B cell (primary cell): ENCODE data around the gene UHRF1. TPM values are rescaled to one million over a fixed set of nuclear protein-coding genes. Genes with fewer than 3 reads are reported as not detected.

Experiments
- ATAC-seq: fragments of 200-7000 bp; cut with Tn5 transposase; one replicate; pipeline ENCODE4 v1.10.0; 2021; ENCODE audit warnings: low read depth, mild to moderate bottlenecking, moderate number of reproducible peaks, moderate library complexity
- CTCF ChIA-PET: fragments of 350-600 bp; sonication (Branson Sonifier 250); formaldehyde crosslinking; loops from one replicate; lab custom pipeline; 2021; ENCODE audit warnings: antibody characterized with exemption, inconsistent platforms; lab: Charles Lee
- POLR2A ChIA-PET: fragments of 350-600 bp; sonication (Branson Sonifier 250); formaldehyde crosslinking; loops from one replicate; lab custom pipeline; 2021; ENCODE audit warnings: antibody characterized with exemption; lab: Charles Lee
- DNase-seq: peaks from one replicate; pipeline ENCODE4 v3.0.0; 2013
- H2AFZ ChIP-seq: 2 replicates; pipeline ENCODE4 v1.6.1; 2012; ENCODE audit warnings: mild to moderate bottlenecking, low read depth, low read length; ENCODE audit not compliant: insufficient read depth, poor library complexity, severe bottlenecking
- H3K27ac ChIP-seq, 2 donors: 1 replicate in 1 of 2; 2 replicates in 1 of 2; pipeline ENCODE4 v1.5.1; 2012 to 2013; ENCODE audit warnings: low read length in 2 of 2, mild to moderate bottlenecking in 2 of 2, moderate library complexity in 1 of 2
- H3K27me3 ChIP-seq, 4 experiments: fragments of 200-600 bp in 1 of 4; sonication (generic) in 1 of 4; replicated peaks in 1 of 4; 1 replicate in 2 of 4; 2 replicates in 2 of 4; pipeline versions ENCODE4 v1.6.1 to v1.7.0; 2013 to 2016; ENCODE audit warnings: low read length in 3 of 4, mild to moderate bottlenecking in 2 of 4, mixed read lengths in 1 of 4, moderate library complexity in 1 of 4; ENCODE audit not compliant: insufficient read depth in 4 of 4, control insufficient read depth in 3 of 4; ENCODE audit errors: control extremely low read depth in 1 of 4
- H3K36me3 ChIP-seq, 2 experiments: replicated peaks in 1 of 2; 1 replicate in 1 of 2; 2 replicates in 1 of 2; pipeline versions ENCODE4 v1.6.1 to v1.7.1; 2013; ENCODE audit warnings: low read length in 1 of 2; ENCODE audit not compliant: insufficient read depth in 2 of 2, control insufficient read depth in 1 of 2; ENCODE audit errors: control extremely low read depth in 1 of 2, extremely low read depth in 1 of 2
- H3K4me1 ChIP-seq, 2 donors: fragments of 200-600 bp in 1 of 2; sonication (generic) in 1 of 2; 1 replicate in 1 of 2; 2 replicates in 1 of 2; pipeline versions ENCODE4 v1.5.1 to v1.6.1; 2013 to 2017; ENCODE audit warnings: low read length in 2 of 2; ENCODE audit not compliant: control insufficient read depth in 2 of 2, insufficient read depth in 2 of 2
- H3K4me2 ChIP-seq: replicated peaks from 2 replicates; pipeline ENCODE3; 2012; ENCODE audit warnings: mild to moderate bottlenecking, low read depth, low read length; ENCODE audit not compliant: poor library complexity, severe bottlenecking
- H3K4me3 ChIP-seq, 5 experiments: fragments of 200-600 bp in 1 of 5; sonication (generic) in 1 of 5; 1 replicate in 3 of 5; 2 replicates in 2 of 5; pipeline versions ENCODE4 v1.5.1 to v1.7.0; 2011 to 2016; ENCODE audit warnings: low read length in 4 of 5, mild to moderate bottlenecking in 4 of 5, low read depth in 2 of 5, control low read depth in 1 of 5, moderate library complexity in 1 of 5; ENCODE audit not compliant: insufficient read depth in 1 of 5; ENCODE audit errors: control extremely low read depth in 1 of 5, extremely low read depth in 1 of 5
- H3K79me2 ChIP-seq: fragments of 200-600 bp; sonication (generic); one replicate; pipeline ENCODE4 v1.6.0; 2016; ENCODE audit warnings: low read length; ENCODE audit not compliant: control insufficient read depth, insufficient read depth
- H3K9ac ChIP-seq: fragments of 200-600 bp; sonication (generic); 2 replicates; pipeline ENCODE4 v1.6.1; 2017; ENCODE audit warnings: mild to moderate bottlenecking, low read length, moderate library complexity
- H3K9me3 ChIP-seq, 3 donors: one replicate each; pipeline versions ENCODE4 v1.6.1 to v1.7.1; 2013; ENCODE audit warnings: low read length in 2 of 3; ENCODE audit not compliant: control insufficient read depth in 2 of 3, insufficient read depth in 1 of 3; ENCODE audit errors: control extremely low read depth in 1 of 3
- H4K20me1 ChIP-seq: 2 replicates; pipeline ENCODE4 v1.6.0; 2012; ENCODE audit warnings: mild to moderate bottlenecking, low read length; ENCODE audit not compliant: insufficient read depth, control insufficient read depth, poor library complexity, severe bottlenecking
- H3K27ac Mint-ChIP-seq: one replicate; pipeline ENCODE4 v1.8.0; 2021; ENCODE audit warnings: mixed read lengths
- H3K27me3 Mint-ChIP-seq: one replicate; pipeline ENCODE4 v1.8.0; 2021; ENCODE audit warnings: mixed read lengths
- H3K4me1 Mint-ChIP-seq: one replicate; pipeline ENCODE4 v1.8.0; 2021; ENCODE audit warnings: mixed read lengths
- H3K4me3 Mint-ChIP-seq: one replicate; pipeline ENCODE4 v1.8.0; 2021; ENCODE audit warnings: mixed read lengths
- H3K9me3 Mint-ChIP-seq: one replicate; pipeline ENCODE4 v1.8.0; 2022; ENCODE audit warnings: mixed read lengths; ENCODE audit not compliant: insufficient read depth
- EZH2 ChIP-seq: IDR thresholded peaks from 2 replicates; pipeline ENCODE4 v1.6.1; 2012; ENCODE audit warnings: borderline replicate concordance, low read depth, mild to moderate bottlenecking, moderate library complexity, low read length; ENCODE audit not compliant: insufficient read depth, poor library complexity, severe bottlenecking
- WGBS: methylation state at CpG from one replicate; pipeline ENCODE4 v1.1.5; 2013; ENCODE audit warnings: missing lambda C conversion rate; ENCODE audit not compliant: insufficient coverage; 5-methylcytosine and 5-hydroxymethylcytosine counted together
- intact Hi-C: fragments of 100-400 bp; cut with micrococcal nuclease; formaldehyde crosslinking; loops from one replicate; pipeline ENCODE4 v1.10.0; 2022
- polyA plus RNA-seq: library from polyadenylated mRNA; depleted of rRNA; stranded (reverse); fragments of >200 nt; gene quantifications from 2 replicates; pipeline ENCODE4 v1.2.3, GENCODE V29; 2012
- total RNA-seq, 2 donors: library from RNA; stranded (reverse); fragments of 120-200 nt in 1 of 2; gene quantifications; 1 replicate in 1 of 2; 2 replicates in 1 of 2; pipeline versions ENCODE4 v1.2.3 to v1.2.4, GENCODE V29; 2013 to 2022
- TF ChIP-seq, protein P1 (sequence below): fragments of 200-600 bp; IDR thresholded peaks from one replicate; pipeline ENCODE4 v1.8.0; 2022; ENCODE audit warnings: antibody characterized with exemption, mild to moderate bottlenecking

Gene UHRF1
- total and polyA plus RNA-seq, 2 donors (not counting 1 experiment from before 2014, with no cell fraction given), result 0.32 to 0.55 TPM

DNA sequence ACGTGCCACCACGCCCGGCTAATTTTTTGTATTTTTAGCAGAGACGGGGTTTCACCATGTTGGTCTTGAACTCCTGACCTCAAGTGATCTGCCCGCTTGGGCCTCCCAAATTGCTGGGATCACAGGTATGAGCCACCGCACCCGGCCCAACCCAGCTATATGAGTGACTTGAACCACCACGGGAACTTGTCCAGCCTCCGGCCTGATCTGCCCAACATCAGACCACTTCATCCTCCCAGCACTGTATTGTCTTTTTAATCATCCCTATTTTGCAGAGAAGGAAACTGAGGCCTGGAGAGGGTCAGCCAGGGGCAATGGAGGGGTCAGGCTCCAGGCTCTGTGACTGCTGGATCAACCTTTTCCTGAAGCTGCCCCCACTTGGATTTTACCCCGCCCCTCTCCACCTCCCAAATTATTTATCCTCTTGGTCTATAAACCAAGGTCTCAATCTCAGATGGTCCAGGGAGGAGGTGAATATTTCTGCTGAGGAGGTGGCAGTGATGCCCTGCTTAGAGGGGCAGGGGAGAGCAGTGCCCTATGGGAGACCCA is 40.9 kb upstream of the UHRF1 start:
- Histone ChIP-seq H3K27ac (no peak overlapping the region), H3K27me3 (no peaks in the 10 kb centered on the region), H3K9ac (peak overlapping the region; percentile 82), H3K79me2 (peaks cover 11% of the 10 kb centered on the region), H2AFZ (no peak overlapping the region), H3K4me2 (peak overlapping the region; percentile 89), H3K4me1 (peaks cover 6 to 29% of the 10 kb centered on the region in 2 donors), H3K36me3 (no peaks in the 10 kb centered on the region), H3K4me3 (peak overlapping the region in 4 of 5 experiments; percentile 80 to 87 (median 80)), H4K20me1 (no peaks in the 10 kb centered on the region), H3K9me3 (peaks cover 0 to 9% (median 0%) of the 10 kb centered on the region in 3 donors)
- 61% methylated on average over 7 of the region's 10 CpGs for WGBS
- TF ChIP-seq, protein P1, sequence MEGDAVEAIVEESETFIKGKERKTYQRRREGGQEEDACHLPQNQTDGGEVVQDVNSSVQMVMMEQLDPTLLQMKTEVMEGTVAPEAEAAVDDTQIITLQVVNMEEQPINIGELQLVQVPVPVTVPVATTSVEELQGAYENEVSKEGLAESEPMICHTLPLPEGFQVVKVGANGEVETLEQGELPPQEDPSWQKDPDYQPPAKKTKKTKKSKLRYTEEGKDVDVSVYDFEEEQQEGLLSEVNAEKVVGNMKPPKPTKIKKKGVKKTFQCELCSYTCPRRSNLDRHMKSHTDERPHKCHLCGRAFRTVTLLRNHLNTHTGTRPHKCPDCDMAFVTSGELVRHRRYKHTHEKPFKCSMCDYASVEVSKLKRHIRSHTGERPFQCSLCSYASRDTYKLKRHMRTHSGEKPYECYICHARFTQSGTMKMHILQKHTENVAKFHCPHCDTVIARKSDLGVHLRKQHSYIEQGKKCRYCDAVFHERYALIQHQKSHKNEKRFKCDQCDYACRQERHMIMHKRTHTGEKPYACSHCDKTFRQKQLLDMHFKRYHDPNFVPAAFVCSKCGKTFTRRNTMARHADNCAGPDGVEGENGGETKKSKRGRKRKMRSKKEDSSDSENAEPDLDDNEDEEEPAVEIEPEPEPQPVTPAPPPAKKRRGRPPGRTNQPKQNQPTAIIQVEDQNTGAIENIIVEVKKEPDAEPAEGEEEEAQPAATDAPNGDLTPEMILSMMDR, result no peak
- no peak for TF ChIP-seq EZH2
- Mint-ChIP-seq H3K4me3 (peak overlapping the region; percentile 88), H3K27ac (peak overlapping the region; percentile 70), H3K27me3 (peaks cover 3% of the 10 kb centered on the region), H3K9me3 (no peaks in the 10 kb centered on the region), H3K4me1 (peaks cover 23% of the 10 kb centered on the region)
- ChIA-PET CTCF (interaction anchor here (0.5 to 13.6 kb wide), 10 partner anchors 17 to 265 kb away, joined by 3 to 219 read pairs (median 4); partner anchors contain the start of genes KDM4B and UHRF1), POLR2A (interaction anchor here (0.6 to 0.7 kb wide), 5 partner anchors 17 to 272 kb away, joined by 3 to 6 read pairs (median 3); no protein-coding TSS in a partner anchor)
- ATAC-seq (no peak), DNase-seq (no peak)
- intact Hi-C loops, result loop anchor here (5.0 kb wide), 2 partner anchors 56 to 396 kb away; partner anchors contain the start of gene HDGFL2
